ACC112 (cell line): ENCODE data around the gene MXD4.

Experiments used
- H2AFZ ChIP-seq: fragments of 200-600 bp; sonication (generic); one replicate; pipeline ENCODE4 v1.6.0; 2017; ENCODE audit warnings: antibody characterized with exemption, low read length; ENCODE audit not compliant: unreplicated experiment
- H3K27ac ChIP-seq: fragments of 200-600 bp; sonication (generic); 2 replicates; pipeline ENCODE4 v1.5.1; 2014; ENCODE audit warnings: low read depth, mild to moderate bottlenecking, antibody characterized with exemption, low read length, moderate library complexity
- H3K27me3 ChIP-seq: fragments of 200-600 bp; sonication (generic); 2 replicates; pipeline ENCODE4 v1.6.1; 2014; ENCODE audit warnings: mild to moderate bottlenecking, antibody characterized with exemption, low read length, moderate library complexity, mixed read lengths; ENCODE audit not compliant: insufficient read depth
- H3K36me3 ChIP-seq: fragments of 200-600 bp; sonication (generic); 2 replicates; pipeline ENCODE4 v1.6.1; 2016; ENCODE audit warnings: mild to moderate bottlenecking, antibody characterized with exemption, low read length, moderate library complexity, mixed read lengths; ENCODE audit not compliant: insufficient read depth
- H3K4me1 ChIP-seq: fragments of 200-600 bp; sonication (generic); one replicate; pipeline ENCODE4 v1.6.1; 2016; ENCODE audit warnings: low read length, mixed read lengths; ENCODE audit not compliant: insufficient read depth, unreplicated experiment, control insufficient read depth
- H3K4me3 ChIP-seq: fragments of 200-600 bp; sonication (generic); 2 replicates; pipeline ENCODE4 v1.5.1; 2014; ENCODE audit warnings: mild to moderate bottlenecking, low read depth, low read length
- H3K79me2 ChIP-seq: fragments of 200-600 bp; sonication (generic); one replicate; pipeline ENCODE4 v1.6.0; 2016; ENCODE audit warnings: low read length; ENCODE audit not compliant: control insufficient read depth, unreplicated experiment, insufficient read depth

The MXD4 gene

DNA sequence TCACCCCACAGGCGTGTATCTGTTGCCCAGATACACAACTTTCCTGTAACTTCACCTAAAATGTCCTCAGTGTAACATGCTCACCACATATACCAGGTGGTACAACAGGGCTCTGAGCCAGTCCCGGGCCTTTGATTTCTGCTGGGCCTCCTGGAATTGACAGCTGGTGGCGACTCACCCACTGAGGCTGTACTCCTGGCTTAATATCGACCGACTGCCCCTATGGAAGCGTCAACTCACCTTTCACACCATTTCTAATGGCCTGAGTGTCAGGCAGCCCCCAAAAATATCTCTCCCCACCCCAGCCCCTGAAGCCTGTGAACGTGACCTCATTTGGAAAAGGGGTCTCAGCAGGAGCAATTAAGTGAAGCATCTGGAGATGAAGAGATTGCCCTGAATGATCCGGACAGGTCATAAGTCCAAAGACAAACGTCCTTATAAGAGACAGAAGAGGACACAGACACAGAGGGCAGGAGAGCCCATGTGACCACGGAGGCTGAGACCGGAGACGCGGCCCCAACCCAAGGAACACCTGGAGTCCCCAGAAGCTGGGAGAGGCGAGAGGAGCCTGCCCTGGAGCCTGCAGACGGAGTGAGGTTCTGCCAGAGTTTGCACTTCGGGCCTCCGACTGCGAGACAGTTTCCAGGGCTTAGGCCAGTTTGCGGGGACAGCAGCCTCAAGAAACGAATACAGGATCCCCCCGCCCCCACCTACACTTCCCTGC is 12.6 kb upstream of the MXD4 start:
- Histone ChIP-seq H3K4me3 (no peak overlapping the region), H2AFZ (no peak overlapping the region), H3K27ac (no peak overlapping the region), H3K36me3 (no peaks in the 10 kb centered on the region), H3K27me3 (no peaks in the 10 kb centered on the region), H3K4me1 (peaks cover 4% of the 10 kb centered on the region), H3K79me2 (no peaks in the 10 kb centered on the region)

DNA sequence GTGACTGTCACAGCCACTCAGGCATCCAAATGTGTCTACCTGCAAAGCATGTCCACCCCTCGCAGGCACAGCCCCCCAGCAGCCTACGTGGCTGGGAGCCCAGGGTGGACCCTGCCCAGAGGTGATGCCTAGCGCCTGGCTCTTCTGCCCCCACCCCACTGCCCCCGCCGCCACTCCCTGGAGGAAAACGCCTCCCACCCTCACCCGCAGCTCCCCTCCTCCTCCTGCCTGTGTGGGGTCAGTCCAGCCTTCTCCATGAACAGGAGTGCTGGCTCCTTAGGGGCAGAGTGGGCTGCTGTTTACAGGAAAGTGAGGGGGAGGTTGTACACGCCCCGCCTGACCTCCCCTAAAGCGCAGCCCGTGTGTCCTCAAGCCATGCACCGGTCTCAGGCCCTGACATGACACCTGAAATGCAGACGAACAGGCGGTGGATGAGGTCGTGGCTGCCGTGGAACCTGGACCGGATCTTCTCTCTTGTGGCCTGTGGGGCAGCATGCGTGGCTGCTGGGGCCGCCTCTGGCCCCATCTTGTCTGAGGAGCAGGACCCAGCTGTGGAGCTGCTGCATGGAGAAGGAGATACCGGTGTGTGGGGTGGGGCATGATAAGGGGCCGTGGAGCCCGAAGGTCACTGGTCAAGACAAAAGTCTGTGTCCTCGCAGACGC is 11.9 kb upstream of the MXD4 start:
- H3K27me3 ChIP-seq, result no peaks in the 10 kb centered on the region
- H3K27ac ChIP-seq, result no peak overlapping the region
- peaks cover 4% of the 10 kb centered on the region for H3K4me1 ChIP-seq
- no peak overlapping the region for H3K4me3 ChIP-seq
- H3K36me3 ChIP-seq, result no peaks in the 10 kb centered on the region
- H2AFZ ChIP-seq, result no peak overlapping the region
- H3K79me2 ChIP-seq, result no peaks in the 10 kb centered on the region

DNA sequence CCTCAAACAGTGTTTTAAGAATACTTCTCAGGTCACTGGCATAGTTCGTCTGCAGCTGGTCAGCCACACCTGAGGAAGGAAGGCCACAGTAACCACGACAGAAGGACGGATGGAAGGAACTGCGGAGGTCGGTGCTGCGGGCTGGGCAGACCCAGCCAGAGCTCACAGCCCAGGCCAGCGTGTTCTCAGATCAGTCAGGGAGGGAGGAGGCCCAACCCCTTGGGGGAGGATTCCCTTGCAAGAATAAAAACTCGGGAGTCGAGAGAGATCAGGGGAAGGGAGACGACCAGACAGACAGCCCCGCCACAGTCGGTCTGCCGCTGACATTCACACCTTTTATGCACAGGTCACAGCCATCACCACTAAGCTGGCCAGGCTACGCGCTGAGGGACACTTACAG is 11.3 kb upstream of the MXD4 start:
- Histone ChIP-seq H3K27ac (no peak overlapping the region), H3K4me1 (peaks cover 4% of the 10 kb centered on the region)

DNA sequence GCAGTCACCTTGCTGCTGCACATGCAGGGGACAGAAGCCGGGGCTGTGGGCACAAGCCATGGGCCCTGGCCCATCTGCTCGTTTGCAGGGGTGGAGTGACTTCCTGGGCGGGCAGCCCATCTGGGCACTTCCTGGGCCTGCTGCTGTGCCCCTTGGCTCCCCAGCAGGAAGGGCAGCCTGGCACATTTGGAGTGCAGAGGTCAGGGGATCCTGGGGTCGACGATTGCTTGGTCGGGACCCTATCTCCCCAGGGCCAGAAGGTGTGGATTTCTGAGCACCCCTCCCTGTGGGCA is 10.9 kb upstream of the MXD4 start:
- Histone ChIP-seq H2AFZ (no peak overlapping the region), H3K27ac (no peak overlapping the region), H3K79me2 (no peaks in the 10 kb centered on the region), H3K27me3 (no peaks in the 10 kb centered on the region), H3K36me3 (no peaks in the 10 kb centered on the region), H3K4me1 (peaks cover 3% of the 10 kb centered on the region), H3K4me3 (no peak overlapping the region)

More for the DNA sequence above, 11.3 kb upstream of the MXD4 start:
- no peaks in the 10 kb centered on the region for H3K27me3 ChIP-seq
- no peaks in the 10 kb centered on the region for H3K36me3 ChIP-seq
- H3K79me2 ChIP-seq, result no peaks in the 10 kb centered on the region
- no peak overlapping the region for H2AFZ ChIP-seq
- H3K4me3 ChIP-seq, result no peak overlapping the region

DNA sequence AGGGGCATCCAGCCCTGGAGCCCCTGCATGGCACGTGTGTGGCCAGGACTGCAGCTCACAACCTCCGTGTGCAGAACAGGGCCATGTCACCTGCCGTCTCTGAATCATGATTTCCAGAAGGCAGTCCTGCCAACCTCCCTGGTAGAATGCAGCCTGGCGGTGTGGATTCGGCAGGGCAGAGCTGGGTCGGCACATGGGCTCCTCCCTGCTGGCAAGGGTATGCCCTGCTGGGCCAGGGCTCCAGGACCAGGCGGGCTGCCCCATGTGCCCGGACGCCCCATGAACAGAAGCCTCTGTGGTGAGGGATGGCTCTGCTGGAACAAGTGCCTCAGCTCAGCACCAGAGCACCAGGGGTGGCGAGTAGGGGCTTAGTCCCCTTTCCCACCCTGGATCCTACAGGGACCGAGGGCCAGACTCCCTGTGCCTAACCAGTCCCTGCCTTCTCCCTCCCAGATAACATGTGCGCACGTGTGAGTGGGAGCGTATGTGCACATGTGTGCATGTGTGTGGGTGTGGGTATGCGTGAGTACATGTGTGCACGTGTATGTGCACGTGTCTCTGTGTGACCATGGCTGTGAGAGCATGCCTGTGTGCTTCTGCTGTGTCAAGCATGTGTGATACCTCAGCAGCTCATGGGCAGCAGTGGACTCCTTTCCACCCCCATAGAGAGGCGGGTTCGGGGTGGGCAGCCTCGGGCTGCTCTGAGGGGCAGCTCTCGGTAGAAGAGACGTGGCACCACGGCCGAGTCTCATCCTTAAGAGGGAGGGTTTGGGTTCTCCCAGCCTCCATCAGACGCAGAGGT is 10.3 kb upstream of the MXD4 start:
- no peaks in the 10 kb centered on the region for H3K27me3 ChIP-seq
- H2AFZ ChIP-seq, result no peak overlapping the region
- no peak overlapping the region for H3K27ac ChIP-seq
- H3K4me1 ChIP-seq, result no peaks in the 10 kb centered on the region
- no peaks in the 10 kb centered on the region for H3K36me3 ChIP-seq
- H3K79me2 ChIP-seq, result no peaks in the 10 kb centered on the region
- H3K4me3 ChIP-seq, result no peak overlapping the region

DNA sequence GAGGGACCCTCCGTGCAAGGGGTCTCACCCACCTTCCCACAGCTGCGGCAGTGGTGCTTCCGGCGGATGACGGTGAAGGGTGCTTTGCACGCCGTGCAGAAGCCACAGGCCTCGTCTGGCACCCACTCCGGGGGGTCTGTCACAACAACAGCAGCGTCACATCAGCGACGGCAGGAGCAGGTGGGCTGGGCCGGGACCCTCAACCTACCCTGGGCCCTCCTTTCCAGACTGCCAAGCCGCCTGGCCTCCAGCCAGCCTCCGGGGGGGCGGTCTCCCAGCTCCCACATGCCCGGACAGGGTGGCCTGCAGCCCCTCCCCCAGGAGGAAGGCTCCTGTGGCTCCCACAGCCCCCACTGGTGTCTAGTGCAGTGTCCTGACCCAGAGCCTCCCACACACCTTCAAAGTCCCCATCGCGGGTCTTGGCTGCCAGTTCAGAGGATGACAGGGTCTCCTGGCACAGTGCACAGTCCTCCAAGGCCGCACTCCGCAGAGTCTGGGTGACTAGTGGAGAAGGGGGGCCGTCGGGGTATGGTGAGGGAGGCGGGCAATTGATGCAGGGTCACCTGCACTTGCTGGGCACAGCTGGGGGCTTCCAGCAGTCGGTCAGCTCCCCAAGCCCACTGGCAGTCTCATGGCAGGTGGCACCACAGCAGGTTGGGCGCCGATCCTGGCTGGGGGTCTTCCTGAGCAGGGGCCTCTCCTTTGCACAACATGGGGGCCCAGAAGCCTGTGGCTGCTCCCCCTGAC is 9.5 kb upstream of the MXD4 start:
- Histone ChIP-seq H3K27ac (no peak overlapping the region), H3K36me3 (no peaks in the 10 kb centered on the region), H3K27me3 (no peaks in the 10 kb centered on the region), H2AFZ (no peak overlapping the region), H3K79me2 (no peaks in the 10 kb centered on the region), H3K4me1 (peaks cover 3% of the 10 kb centered on the region), H3K4me3 (no peak overlapping the region)

DNA sequence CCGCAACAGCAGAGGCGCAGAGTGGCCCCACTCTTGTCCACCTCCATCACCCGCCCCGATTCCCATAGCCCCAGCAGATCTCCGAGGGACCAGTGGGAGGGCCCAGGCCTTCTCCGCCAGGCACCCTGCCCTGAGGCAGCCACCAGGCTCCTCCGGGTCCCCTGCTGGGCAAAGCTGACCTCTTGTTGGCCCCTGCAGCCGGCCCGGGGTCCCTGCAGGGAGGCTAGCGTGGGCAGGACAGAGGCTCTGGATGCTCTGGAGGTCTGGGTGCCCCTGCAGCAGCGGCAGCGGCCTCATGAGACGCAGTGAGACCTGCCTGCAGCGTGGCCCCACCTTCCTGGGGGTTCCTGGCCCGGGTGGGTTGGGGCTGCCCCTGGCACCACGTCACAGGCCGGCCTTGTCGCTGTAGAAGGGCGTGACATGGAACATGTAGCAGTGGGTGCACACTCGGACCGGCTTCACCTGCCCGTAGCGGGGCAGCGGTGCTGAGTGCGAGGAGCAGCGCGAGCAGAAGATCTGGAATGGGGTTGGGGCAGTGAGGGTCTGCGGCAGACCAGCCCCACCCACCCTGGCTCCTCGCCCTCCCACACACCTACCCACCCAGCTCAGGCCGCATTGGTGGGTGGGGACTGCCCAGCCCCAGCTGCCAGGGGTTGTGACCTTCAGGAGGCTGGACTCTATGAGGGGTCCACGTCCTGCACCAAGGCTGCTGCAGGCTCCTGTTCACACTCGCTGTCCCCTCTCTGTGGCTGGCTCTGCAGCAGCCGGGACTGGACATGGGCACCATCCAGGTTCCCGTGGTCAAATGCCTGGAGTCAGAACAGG is 8.6 kb upstream of the MXD4 start:
- Histone ChIP-seq H3K79me2 (no peaks in the 10 kb centered on the region), H3K4me3 (no peak overlapping the region), H3K27me3 (no peaks in the 10 kb centered on the region), H3K36me3 (no peaks in the 10 kb centered on the region), H2AFZ (no peak overlapping the region), H3K4me1 (peaks cover 11% of the 10 kb centered on the region), H3K27ac (no peak overlapping the region)

DNA sequence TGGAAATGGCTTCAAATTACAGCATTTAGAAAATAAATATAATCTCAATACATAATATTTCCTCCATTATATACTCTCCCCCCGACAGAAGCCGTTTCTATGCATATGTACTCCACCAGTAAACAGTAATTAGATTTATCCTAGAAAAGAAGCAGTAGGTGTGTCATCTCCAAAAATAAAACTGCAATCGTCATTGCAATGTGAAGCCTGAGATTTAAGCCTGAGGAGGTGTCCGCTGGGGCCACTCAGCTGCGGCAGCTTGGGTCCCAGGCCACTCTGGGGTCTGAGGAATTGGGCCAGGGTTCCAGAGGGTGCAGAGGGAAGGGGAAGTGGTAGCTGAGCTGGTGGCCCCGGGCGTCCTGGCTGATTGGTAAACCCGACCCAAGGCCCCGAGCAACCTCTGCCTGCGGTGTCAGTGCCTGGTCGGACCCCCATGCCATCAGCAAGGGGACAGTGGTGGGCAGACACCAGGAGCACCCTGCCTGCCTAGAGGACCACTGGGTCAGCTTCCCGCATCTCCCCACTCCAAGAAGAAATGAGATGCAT is 7.8 kb upstream of the MXD4 start:
- no peaks in the 10 kb centered on the region for H3K36me3 ChIP-seq
- no peaks in the 10 kb centered on the region for H3K27me3 ChIP-seq
- H3K4me1 ChIP-seq, result peaks cover 11% of the 10 kb centered on the region
- H2AFZ ChIP-seq, result no peak overlapping the region
- H3K4me3 ChIP-seq, result no peak overlapping the region
- H3K79me2 ChIP-seq, result no peaks in the 10 kb centered on the region
- no peak overlapping the region for H3K27ac ChIP-seq

DNA sequence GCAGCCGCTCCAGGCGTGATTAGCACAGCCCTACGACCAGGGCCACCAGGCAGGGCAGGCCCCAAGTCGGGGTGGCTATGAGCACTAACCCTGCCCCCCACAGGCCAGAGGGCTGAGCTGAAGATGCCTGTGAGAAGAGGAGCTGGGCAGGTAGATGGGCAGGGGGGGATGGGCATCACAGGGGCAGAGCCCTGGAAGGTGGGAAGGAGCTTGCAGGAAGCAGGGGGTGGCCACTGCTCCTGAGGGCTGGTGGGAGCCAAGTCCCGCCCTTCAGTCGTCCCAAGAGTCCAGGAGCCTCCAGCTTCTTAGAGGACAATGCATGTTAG is 7.3 kb upstream of the MXD4 start:
- no peaks in the 10 kb centered on the region for H3K27me3 ChIP-seq
- no peak overlapping the region for H3K27ac ChIP-seq
- H3K79me2 ChIP-seq, result no peaks in the 10 kb centered on the region
- no peaks in the 10 kb centered on the region for H3K36me3 ChIP-seq
- no peak overlapping the region for H2AFZ ChIP-seq
- no peak overlapping the region for H3K4me3 ChIP-seq
- H3K4me1 ChIP-seq, result peaks cover 11% of the 10 kb centered on the region
